IMR-90 (cell line): ENCODE results near the gene HYOU1. TPM values are rescaled to one million over a fixed set of nuclear protein-coding genes. Genes with fewer than 3 reads are reported as not detected.

Experiments used
- microRNA-seq, 2 experiments: library from miRNA; stranded (forward) in 1 of 2; unstranded in 1 of 2; fragments of 10-50 nt in 1 of 2; fragments of <30 nt in 1 of 2; gene quantifications in 1 of 2; microRNA quantifications in 1 of 2; one replicate each; pipeline versions ENCODE3 to v1.1.0; 2013 to 2020; ENCODE audit not compliant: insufficient read depth in 1 of 2, insufficient read length in 1 of 2, unreplicated experiment in 1 of 2
- polyA plus RNA-seq, 3 experiments: library from polyadenylated mRNA; depleted of rRNA; stranded (reverse); fragments of >200 nt; gene quantifications; 2 replicates each; pipeline ENCODE4 v1.2.3, GENCODE V29; 2012; ENCODE audit warnings: low replicate concordance in 1 of 3
- small RNA-seq, 5 experiments: library from RNA; depleted of rRNA; stranded (forward); fragments of <200 nt; gene quantifications; one replicate each; pipeline ENCODE3, GENCODE V24; 2012
- total RNA-seq: library from RNA; depleted of rRNA; stranded (reverse); fragments of >200 nt; gene quantifications from 2 replicates; pipeline ENCODE4 v1.2.3, GENCODE V29; 2012; rRNA removed

The HYOU1 gene
- total and polyA plus RNA-seq, 2 of the 4 experiments (the other 2 are of a cell fraction) = 117 to 181 TPM

Small RNA genes within 50 kb of the gene (microRNA-seq; reads per million reads assigned to microRNA genes)
- gene AP003392.2 (ENCODE audit: insufficient read depth, insufficient read length) = not detected
- not detected for gene MIR3656 (ENCODE audit: unreplicated experiment)
- gene RF00017 (ENCODE audit: insufficient read depth, insufficient read length) = not detected
- not detected for gene RF00019 (ENCODE audit: insufficient read depth, insufficient read length)

Small RNA genes within 50 kb of the gene (small RNA-seq; reads per million reads assigned to genes)
- gene AP003392.2 (0 reads per million in 5 experiments), gene RF00017 (0 reads per million in 5 experiments), gene RF00019 (0 reads per million in 5 experiments)

Other genes starting within 250 kb of the HYOU1 start
- not detected in 2 replicates for gene CXCR5, start 173.3 kb downstream of the HYOU1 start, total RNA-seq
- gene CXCR5, start 173.3 kb downstream of the HYOU1 start, polyA plus RNA-seq (2012; rRNA removed) = not detected in 2 replicates
- gene BCL9L, start 131.3 kb downstream of the HYOU1 start, total RNA-seq = 1.7 and 2.3 TPM in 2 replicates
- 17.0 and 21.5 TPM in 2 replicates for gene BCL9L, start 131.3 kb downstream of the HYOU1 start, polyA plus RNA-seq (2012; rRNA removed)
- gene UPK2, start 100.9 kb downstream of the HYOU1 start, total RNA-seq = not detected in 2 replicates
- gene UPK2, start 100.9 kb downstream of the HYOU1 start, polyA plus RNA-seq (2012; rRNA removed) = 0.26 and 0.39 TPM in 2 replicates
- not detected in 2 replicates for gene FOXR1, start 85.4 kb downstream of the HYOU1 start, total RNA-seq
- not detected in 2 replicates for gene FOXR1, start 85.4 kb downstream of the HYOU1 start, polyA plus RNA-seq (2012; rRNA removed)
- gene CENATAC, start 59.1 kb downstream of the HYOU1 start, total RNA-seq = 13.1 and 15.3 TPM in 2 replicates
- gene CENATAC, start 59.1 kb downstream of the HYOU1 start, polyA plus RNA-seq (2012; rRNA removed) = 15.0 and 16.7 TPM in 2 replicates
- gene RPS25, start 38.9 kb downstream of the HYOU1 start, total RNA-seq = 727 and 842 TPM in 2 replicates
- gene RPS25, start 38.9 kb downstream of the HYOU1 start, polyA plus RNA-seq (2012; rRNA removed) = 905 and 1,237 TPM in 2 replicates
- 102 and 151 TPM in 2 replicates for gene TRAPPC4, start 38.4 kb downstream of the HYOU1 start, total RNA-seq
- 162 and 253 TPM in 2 replicates for gene TRAPPC4, start 38.4 kb downstream of the HYOU1 start, polyA plus RNA-seq (2012; rRNA removed)
- 7.5 and 8.3 TPM in 2 replicates for gene SLC37A4, start 26.3 kb downstream of the HYOU1 start, total RNA-seq
- gene SLC37A4, start 26.3 kb downstream of the HYOU1 start, polyA plus RNA-seq (2012; rRNA removed) = 14.3 and 15.1 TPM in 2 replicates
- 22.2 and 30.5 TPM in 2 replicates for gene VPS11, start 10.6 kb upstream of the HYOU1 start, total RNA-seq
- gene VPS11, start 10.6 kb upstream of the HYOU1 start, polyA plus RNA-seq (2012; rRNA removed) = 19.7 and 20.7 TPM in 2 replicates
- gene HMBS, start 27.7 kb upstream of the HYOU1 start, total RNA-seq = 13.9 and 17.9 TPM in 2 replicates
- 55.3 and 59.5 TPM in 2 replicates for gene HMBS, start 27.7 kb upstream of the HYOU1 start, polyA plus RNA-seq (2012; rRNA removed)
- 13.6 and 15.2 TPM in 2 replicates for gene DPAGT1, start 44.6 kb upstream of the HYOU1 start, total RNA-seq
- gene DPAGT1, start 44.6 kb upstream of the HYOU1 start, polyA plus RNA-seq (2012; rRNA removed) = 51.2 and 53.4 TPM in 2 replicates
- 2.2 TPM in 2 replicates for gene C2CD2L, start 50.1 kb upstream of the HYOU1 start, total RNA-seq
- 8.7 and 9.5 TPM in 2 replicates for gene C2CD2L, start 50.1 kb upstream of the HYOU1 start, polyA plus RNA-seq (2012; rRNA removed)
- gene HINFP, start 64.4 kb upstream of the HYOU1 start, total RNA-seq = 8.1 and 9.1 TPM in 2 replicates
- gene HINFP, start 64.4 kb upstream of the HYOU1 start, polyA plus RNA-seq (2012; rRNA removed) = 12.8 and 15.3 TPM in 2 replicates
- under 0.01 TPM in 2 replicates for gene ABCG4, start 91.8 kb upstream of the HYOU1 start, total RNA-seq
- 0.20 and 0.26 TPM in 2 replicates for gene ABCG4, start 91.8 kb upstream of the HYOU1 start, polyA plus RNA-seq (2012; rRNA removed)
- gene NLRX1, start 111.5 kb upstream of the HYOU1 start, total RNA-seq = 3.0 and 3.3 TPM in 2 replicates
- 4.9 and 5.5 TPM in 2 replicates for gene NLRX1, start 111.5 kb upstream of the HYOU1 start, polyA plus RNA-seq (2012; rRNA removed)
- gene NHERF4, start 128.3 kb upstream of the HYOU1 start, total RNA-seq = not detected in 2 replicates
- gene NHERF4, start 128.3 kb upstream of the HYOU1 start, polyA plus RNA-seq (2012; rRNA removed) = not detected in 2 replicates
- gene CBL, start 149.1 kb upstream of the HYOU1 start, total RNA-seq = 6.1 and 7.2 TPM in 2 replicates
- 11.8 TPM in 2 replicates for gene CBL, start 149.1 kb upstream of the HYOU1 start, polyA plus RNA-seq (2012; rRNA removed)